Lung (tissue), 12 donors: ENCODE measurements around the gene ZSWIM4. TPM values are rescaled to one million over a fixed set of nuclear protein-coding genes. Genes with fewer than 3 reads are reported as not detected.
A peak's percentile ranks its signal among the peaks of the same experiment; 100 is the strongest.
"Not testable (repeated sequence)": the region's sequence is repeated elsewhere in the genome, so short reads cannot be mapped to it uniquely, and the experiment has no call there.

Experiments
- ATAC-seq: fragments of 200-7000 bp; cut with Tn5 transposase; one replicate; pipeline ENCODE4 v1.9.1; 2020; ENCODE audit warnings: moderate number of reproducible peaks; ENCODE audit not compliant: insufficient read depth, low FRiP score
- DNase-seq, 3 donors: peaks; one replicate each; pipeline ENCODE4 v3.0.0-alpha.2; 2013 to 2017
- H3K27ac ChIP-seq, 2 donors: one replicate each; pipeline ENCODE4 v1.5.1; 2013; ENCODE audit warnings: mild to moderate bottlenecking in 2 of 2, moderate library complexity in 2 of 2, control low read depth in 1 of 2, inconsistent platforms in 1 of 2, low read depth in 1 of 2, low read length in 1 of 2
- H3K27me3 ChIP-seq, 3 donors: one replicate each; pipeline ENCODE4 v1.5.1; 2013; ENCODE audit warnings: low read length in 2 of 3; ENCODE audit not compliant: control insufficient read depth in 3 of 3, insufficient read depth in 3 of 3
- H3K36me3 ChIP-seq, 4 donors: one replicate each; pipeline ENCODE4 v1.5.1; 2013; ENCODE audit warnings: low read length in 4 of 4, mild to moderate bottlenecking in 1 of 4, moderate library complexity in 1 of 4; ENCODE audit not compliant: control insufficient read depth in 4 of 4, insufficient read depth in 4 of 4
- H3K4me1 ChIP-seq, 5 donors: one replicate each; pipeline ENCODE4 v1.5.1; 2013; ENCODE audit warnings: low read length in 5 of 5, mild to moderate bottlenecking in 2 of 5, moderate library complexity in 1 of 5; ENCODE audit not compliant: control insufficient read depth in 5 of 5, insufficient read depth in 5 of 5
- H3K4me3 ChIP-seq: one replicate; pipeline ENCODE4 v1.5.1; 2013; ENCODE audit warnings: mild to moderate bottlenecking, control low read depth, moderate library complexity
- H3K9ac ChIP-seq, 2 donors: one replicate each; pipeline ENCODE4 v1.5.1; 2013; ENCODE audit warnings: low read length in 2 of 2, control low read depth in 1 of 2; ENCODE audit not compliant: insufficient read depth in 1 of 2
- H3K9me3 ChIP-seq, 4 donors: one replicate each; pipeline ENCODE4 v1.5.1; 2013; ENCODE audit warnings: low read length in 3 of 4, mild to moderate bottlenecking in 1 of 4, moderate library complexity in 1 of 4; ENCODE audit not compliant: control insufficient read depth in 4 of 4, insufficient read depth in 3 of 4
- CTCF ChIP-seq: IDR thresholded peaks from 2 replicates; pipeline ENCODE4 v1.5.1; 2012; ENCODE audit warnings: mild to moderate bottlenecking; ENCODE audit errors: control extremely low read depth, extremely low read depth
- WGBS, 2 donors: extraction: QIAGEN DNeasy Blood & Tissue Kit; methylation state at CpG; one replicate each; pipeline ENCODE4 v1.1.7; 2013; 5-methylcytosine and 5-hydroxymethylcytosine counted together
- polyA plus RNA-seq, 2 donors: library from polyadenylated mRNA; stranded (reverse); fragments of 200-250 nt; gene quantifications; one replicate each; pipeline ENCODE4 v1.2.1, GENCODE V29; 2013
- total RNA-seq, 2 donors: library from RNA; depleted of rRNA in 1 of 2; stranded (reverse); fragments of >200 nt in 1 of 2; gene quantifications; one replicate each; pipeline ENCODE4 v1.2.1, GENCODE V29; 2014 to 2021
- donor health status: control.
- donor health status: control.
- donor health status: Bipolar disorder and iron deficiency.
- donor health status: healthy.
- donor health status: DM: yes; HTN: yes; CAD: no.

The ZSWIM4 gene
- total and polyA plus RNA-seq, 4 donors = 3.7 to 10.5 (median 8.8) TPM

GRCh38 chr19:13848798-13849676 is 53.8 kb downstream of the ZSWIM4 start:
- no peaks in the 10 kb centered on the region for H3K9me3 ChIP-seq
- H3K9ac ChIP-seq = no peak overlapping the region
- ATAC-seq = no peak
- DNase-seq = peak in 1 of 3 donors; percentile 57
- H3K27me3 ChIP-seq = no peaks in the 10 kb centered on the region
- H3K27ac ChIP-seq = peak overlapping the region; percentile 26 to 94
- H3K4me1 ChIP-seq = peaks cover 4 to 38% (median 27%) of the 10 kb centered on the region in 5 donors
- 70 to 79% methylated on average over 16 of the region's 16 CpGs for WGBS, 2 donors
- no peaks in the 10 kb centered on the region for H3K36me3 ChIP-seq
- TF ChIP-seq CTCF = no peak
- H3K4me3 ChIP-seq = no peak overlapping the region

GRCh38 chr19:13849991-13850909 is 55.0 kb downstream of the ZSWIM4 start:
- no peaks in the 10 kb centered on the region for H3K27me3 ChIP-seq
- H3K9me3 ChIP-seq = no peaks in the 10 kb centered on the region
- H3K4me3 ChIP-seq = no peak overlapping the region
- H3K4me1 ChIP-seq = peaks cover 4 to 36% (median 25%) of the 10 kb centered on the region in 5 donors
- 16 to 21% methylated on average over 58 to 66 of the region's 66 CpGs for WGBS, 2 donors
- H3K27ac ChIP-seq = peak overlapping the region; percentile 96 to 98
- DNase-seq = peak; percentile 89 to 94 (median 93)
- peak; percentile 56 for ATAC-seq
- peak overlapping the region; percentile 41 to 75 for H3K9ac ChIP-seq
- no peaks in the 10 kb centered on the region for H3K36me3 ChIP-seq
- no peak for TF ChIP-seq CTCF

- ATAC-seq = peak; percentile 60
- no peaks in the 10 kb centered on the region for H3K36me3 ChIP-seq
- no peak overlapping the region for H3K4me3 ChIP-seq
- peak overlapping the region; percentile 96 to 98 for H3K27ac ChIP-seq
- peaks cover 4 to 36% (median 22%) of the 10 kb centered on the region in 5 donors for H3K4me1 ChIP-seq
- WGBS, 2 donors = 39 to 56% methylated on average over 23 to 26 of the region's 26 CpGs
- peak in 2 of 3 donors; percentile 50 to 68 for DNase-seq
- H3K27me3 ChIP-seq = no peaks in the 10 kb centered on the region
- peak overlapping the region; percentile 41 to 75 for H3K9ac ChIP-seq
- H3K9me3 ChIP-seq = no peaks in the 10 kb centered on the region
- no peak for TF ChIP-seq CTCF
Measured at GRCh38 chr19:13850910-13851733, 55.9 kb downstream of the ZSWIM4 start.

GRCh38 chr19:13851734-13852114 is 56.5 kb downstream of the ZSWIM4 start:
- not testable (repeated sequence) for H3K4me3 ChIP-seq, H3K36me3 ChIP-seq, H3K27me3 ChIP-seq, ATAC-seq, H3K9me3 ChIP-seq, H3K9ac ChIP-seq, DNase-seq
- 72 to 92% methylated on average over 5 of the region's 5 CpGs for WGBS, 2 donors
- Histone ChIP-seq H3K27ac (peak overlapping the region; percentile 96 to 98), H3K4me1 (peaks cover 4 to 30% (median 16%) of the 10 kb centered on the region in 5 donors)

- ATAC-seq, H3K4me3 ChIP-seq, H3K9me3 ChIP-seq, DNase-seq, H3K36me3 ChIP-seq, H3K9ac ChIP-seq, H3K27me3 ChIP-seq: not testable (repeated sequence)
- H3K27ac ChIP-seq = peak overlapping the region; percentile 42 to 53
- peaks cover 4 to 26% (median 13%) of the 10 kb centered on the region in 5 donors for H3K4me1 ChIP-seq
- WGBS, 2 donors = 84 to 92% methylated on average over 12 of the region's 12 CpGs
Measured at GRCh38 chr19:13852171-13852707, 57.0 kb downstream of the ZSWIM4 start.
